GM19351 (cell line): ENCODE results near the gene RGPD4.

ENCODE experiments used
- ATAC-seq: cut with Tn5 transposase; IDR thresholded peaks from one replicate; pipeline ENCODE4 v1.9.1; 2021; ENCODE audit warnings: mild to moderate bottlenecking, moderate library complexity; ENCODE audit not compliant: unreplicated experiment

RGPD4 gene

DNA sequence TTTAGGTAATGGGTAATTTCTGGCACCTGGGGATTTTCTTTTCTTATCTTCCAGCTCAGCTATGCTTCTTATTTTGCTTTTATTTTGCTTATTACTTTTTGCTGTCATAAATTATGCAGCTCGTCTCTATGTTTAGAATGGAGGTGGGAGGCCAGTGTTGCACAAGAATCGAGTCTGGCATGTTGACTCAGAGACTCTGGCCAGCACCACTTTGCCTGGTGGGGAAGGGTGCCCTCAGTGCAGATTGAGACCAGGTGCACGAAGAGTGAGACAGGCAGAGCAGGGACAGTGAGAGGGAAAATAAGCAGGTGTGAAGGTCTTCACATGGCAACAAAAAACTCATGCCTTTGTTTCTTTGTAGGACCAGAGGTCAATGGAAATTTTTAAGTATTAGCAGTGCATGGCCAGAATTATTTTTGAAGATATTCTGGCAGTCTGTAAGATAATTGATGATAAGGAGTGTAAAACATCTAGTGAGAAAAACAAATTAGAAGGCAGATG lies 100.4 kb downstream of the RGPD4 start:
- no peak for ATAC-seq

- no peak for ATAC-seq
Measured at GRCh38 chr2:107931412-107931811, 104.7 kb downstream of the RGPD4 start.

DNA sequence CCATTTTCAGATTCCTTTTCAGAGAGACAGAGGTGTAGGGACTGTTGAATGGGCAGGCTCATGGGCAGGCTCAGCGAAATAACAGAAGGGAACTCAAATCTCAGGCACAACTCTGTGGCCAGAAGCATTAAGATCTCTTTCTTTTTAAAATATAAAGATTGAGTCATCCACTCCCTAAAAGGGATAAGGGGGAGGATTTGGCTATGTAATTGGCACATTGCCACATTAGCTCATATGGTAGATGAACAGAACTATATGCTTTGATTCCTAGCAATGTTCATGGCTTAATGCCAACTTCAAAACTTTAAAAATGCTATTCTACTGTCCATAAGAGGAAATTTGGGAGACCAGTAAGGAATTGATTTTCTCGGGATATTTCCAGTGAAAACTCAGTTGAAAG lies 105.8 kb downstream of the RGPD4 start:
- ATAC-seq = no peak

DNA sequence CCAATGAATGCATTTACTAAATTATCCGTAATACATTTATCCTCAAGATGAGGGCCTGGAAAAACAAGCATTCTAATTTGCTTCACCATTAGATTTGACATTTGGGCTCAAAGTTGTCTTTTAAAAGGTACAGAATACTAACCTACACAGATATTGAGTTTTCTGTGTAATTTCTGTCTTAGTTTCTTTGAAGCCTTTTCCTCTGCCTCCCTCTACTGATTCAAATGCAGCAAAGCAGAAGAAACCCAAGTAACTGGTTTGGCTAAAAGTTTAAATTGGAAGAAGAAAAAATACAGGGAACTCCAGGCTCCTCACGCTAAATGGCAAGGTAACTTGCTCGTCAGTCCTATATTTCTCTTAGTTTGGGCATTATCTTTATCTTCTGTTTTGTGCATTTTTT lies 106.3 kb downstream of the RGPD4 start:
- no peak for ATAC-seq

DNA sequence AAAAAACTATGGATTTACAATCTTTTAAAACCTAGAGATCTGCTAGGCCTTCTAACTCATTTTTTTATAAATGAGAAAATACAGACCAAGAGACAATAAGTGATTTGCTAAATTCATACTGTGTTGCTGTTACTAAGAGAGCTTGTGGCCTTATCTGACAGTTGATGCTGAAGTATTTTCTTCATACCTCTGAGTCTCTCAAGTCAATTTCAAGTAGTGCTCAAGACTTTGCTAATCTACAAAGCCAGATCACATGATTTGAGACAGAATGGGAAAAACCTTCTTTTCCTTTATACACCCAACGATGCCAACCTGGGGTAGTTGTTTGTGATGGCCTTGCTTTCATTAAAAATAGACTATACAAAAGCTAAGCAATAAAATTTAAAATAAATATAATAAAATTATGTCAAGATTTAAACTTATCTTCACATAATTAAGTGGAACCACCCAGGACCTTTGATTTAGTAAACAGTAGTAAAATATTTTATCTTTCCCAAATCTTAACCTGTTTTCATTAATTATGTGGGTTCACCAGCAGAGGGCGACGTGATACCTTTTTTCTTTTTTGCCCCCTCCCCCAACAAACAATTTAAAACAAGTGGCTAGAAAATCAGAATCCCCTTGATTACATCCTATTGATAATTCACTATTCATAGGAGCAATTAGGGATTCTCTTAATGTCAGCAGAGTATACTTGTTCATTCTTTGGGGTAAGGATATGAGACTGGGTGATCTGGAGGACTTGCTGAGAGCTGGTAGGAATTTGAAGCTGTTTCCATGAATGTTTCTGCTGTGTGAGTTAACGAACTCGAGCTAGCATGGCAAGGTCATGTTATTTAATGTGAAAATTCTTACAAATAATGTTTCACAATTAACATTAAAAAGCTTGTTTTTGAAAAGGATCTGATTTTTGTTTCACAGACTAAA lies 110.0 kb downstream of the RGPD4 start:
- no peak for ATAC-seq
